ENCODE results near the gene SLC25A33.

SLC25A33 gene

DNA sequence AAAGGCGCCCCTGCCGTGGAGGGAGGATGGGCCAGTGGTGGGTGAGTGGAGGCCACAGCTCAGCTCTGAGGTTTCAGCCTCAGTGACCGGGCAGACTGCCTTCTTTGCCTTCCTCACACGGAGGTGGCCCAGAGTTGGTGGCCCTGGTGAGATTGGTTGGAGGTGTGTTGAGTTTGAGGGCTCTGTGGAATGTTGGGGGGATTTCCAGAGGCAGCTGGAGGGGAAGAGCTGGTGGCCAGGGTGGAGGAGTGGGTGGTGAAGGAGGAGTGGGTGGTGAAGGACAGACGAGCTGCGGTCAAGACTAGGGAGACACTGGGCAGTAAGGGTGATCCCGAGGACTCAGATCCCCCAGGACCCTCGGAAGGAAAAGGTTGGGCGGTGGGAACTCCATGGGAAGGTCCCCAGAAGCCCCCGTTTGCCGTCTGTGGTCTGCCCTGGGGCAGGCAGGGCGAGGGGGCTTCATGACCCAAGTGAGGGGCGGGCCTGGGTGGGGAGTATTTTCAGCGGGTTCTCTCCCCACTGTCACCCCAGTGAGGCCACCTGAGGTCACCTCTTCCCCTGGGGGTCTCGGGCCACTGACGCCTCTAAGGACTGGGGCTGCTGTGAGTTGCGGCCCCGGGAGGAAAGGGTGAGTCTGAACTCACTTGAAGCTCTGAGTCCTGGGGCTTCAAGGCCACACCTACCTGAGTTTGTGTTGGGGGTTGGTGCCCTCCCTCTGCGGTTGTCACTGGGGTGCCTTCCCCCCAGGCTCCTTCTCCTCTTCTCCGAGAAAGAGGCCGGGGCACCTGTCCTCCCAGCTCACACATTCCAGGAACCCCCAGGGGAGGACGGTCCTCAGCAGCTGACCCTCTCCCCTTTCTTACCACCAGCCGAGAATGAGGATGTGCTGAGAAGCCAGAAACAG is 89.5 kb downstream of the SLC25A33 start:
- no peak for DNase-seq

DNA sequence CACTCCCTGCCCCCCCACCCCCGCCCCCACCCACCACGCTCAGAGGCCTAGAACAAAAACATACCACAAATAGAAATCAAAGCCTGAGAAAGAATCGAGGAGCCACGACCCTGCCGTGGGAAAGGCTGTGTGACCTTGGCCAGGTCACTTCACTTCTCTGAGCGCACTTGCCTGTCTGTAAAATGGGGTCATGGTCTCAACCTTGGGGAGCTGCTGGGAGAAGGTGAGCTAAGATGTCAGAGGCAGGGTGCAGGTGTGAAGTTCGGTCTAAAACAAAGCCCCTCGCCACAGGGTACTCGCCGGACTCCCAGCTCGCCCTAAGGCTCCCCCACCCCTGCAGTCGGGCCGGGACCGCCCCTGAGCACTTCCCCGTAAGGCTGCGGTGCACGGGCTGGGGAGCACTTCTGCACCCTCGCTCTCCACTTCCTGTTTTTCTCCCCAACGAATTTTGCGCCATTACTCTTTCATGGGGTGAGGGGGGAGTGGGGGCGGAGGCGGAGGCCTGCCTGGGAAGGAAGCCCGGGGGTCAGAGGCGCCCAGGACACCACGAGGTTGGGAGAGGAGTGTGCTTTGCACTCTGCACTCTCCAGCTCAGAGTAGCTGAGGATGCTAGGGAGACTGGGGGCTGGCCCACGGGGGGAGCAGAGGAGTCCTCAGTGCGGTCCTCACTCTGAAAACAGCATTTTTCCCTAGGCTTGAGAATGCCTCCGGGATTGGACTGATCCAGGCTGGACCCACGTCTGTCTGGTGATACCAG is 90.4 kb downstream of the SLC25A33 start:
- peak; percentile 53 for DNase-seq

DNA sequence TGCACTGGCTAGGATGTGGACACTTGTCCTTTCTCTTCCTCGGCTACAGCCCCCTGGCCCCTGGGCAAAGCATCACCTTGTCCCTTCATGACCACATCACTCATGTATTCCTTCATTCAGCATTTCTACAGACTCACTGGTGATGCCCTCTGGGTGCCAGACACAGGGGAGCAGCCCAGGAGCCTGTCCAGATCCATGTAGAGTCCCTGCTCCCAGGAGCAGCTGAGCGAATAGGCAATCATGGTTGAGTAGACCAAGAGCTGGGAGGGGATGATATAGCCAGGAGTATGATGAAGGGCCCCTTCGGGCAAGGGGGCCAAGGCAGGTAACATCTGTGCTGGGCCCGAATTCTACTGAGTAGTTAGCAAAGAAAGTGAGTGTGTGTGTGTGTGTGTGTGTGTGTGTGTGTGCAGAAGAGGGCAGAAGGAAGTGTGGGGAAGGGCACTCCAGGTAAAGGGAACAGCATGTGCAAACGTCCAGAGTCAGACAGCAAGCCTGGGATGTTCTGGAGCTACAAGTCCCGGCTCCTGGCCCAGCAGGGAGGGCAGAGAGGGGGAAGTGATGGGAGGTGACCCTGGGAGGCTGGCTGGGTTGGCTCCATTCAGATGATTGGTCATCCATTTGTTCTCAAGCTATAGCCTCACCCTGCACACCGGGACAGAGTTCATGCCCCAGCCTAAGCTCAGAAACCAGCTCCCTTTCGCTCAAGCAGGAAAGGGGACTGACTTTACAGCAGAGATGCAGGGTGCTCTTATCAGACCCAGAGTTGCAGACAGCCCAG is 91.3 kb downstream of the SLC25A33 start:
- no peak for DNase-seq

DNA sequence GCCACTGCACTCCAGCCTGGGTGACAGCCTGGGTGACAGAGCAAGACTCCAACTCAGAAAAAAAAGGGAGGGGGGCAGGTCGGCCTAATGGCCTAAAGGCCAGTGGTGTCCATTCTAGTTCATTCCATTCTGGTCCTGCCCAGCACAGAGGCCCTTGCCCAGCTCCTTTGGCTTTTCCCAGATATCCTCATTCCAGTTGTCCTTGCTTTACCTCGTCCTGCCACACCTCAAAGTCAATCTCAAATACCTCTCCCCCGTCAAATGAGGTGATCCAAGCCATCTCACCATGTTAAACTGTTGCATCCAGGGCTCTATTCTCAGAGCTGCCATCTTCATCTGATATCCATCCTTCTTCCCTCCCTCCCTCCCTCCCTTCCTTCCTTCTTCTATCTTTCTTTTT is 92.3 kb downstream of the SLC25A33 start:
- no peak for DNase-seq

DNA sequence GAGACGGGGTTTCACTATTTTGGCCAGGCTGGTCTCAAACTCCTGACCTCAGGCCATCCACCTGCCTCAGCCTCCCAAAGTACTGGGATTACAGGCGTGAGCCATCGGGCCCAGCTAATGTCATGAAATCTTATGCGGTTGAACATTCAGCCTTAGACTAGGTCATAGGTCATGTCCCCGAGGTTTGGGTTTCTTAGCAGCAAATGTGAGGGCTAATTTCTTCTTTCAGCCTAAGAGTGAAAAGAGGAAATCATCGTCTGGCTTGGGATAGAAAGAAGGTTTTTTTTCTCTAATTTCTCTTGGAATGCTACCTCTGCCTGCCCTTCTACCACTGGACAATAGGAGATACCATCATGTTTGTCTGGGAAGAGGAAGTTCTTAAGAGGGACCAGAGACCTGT is 94.2 kb downstream of the SLC25A33 start:
- no peak for DNase-seq

GRCh38 chr1:9634582-9634981 is 95.3 kb downstream of the SLC25A33 start:
- DNase-seq: no peak

Data from activated gamma-delta T cell (primary cell).